Measurements from ENCODE around the gene NOS1AP. TPM values are rescaled to one million over a fixed set of nuclear protein-coding genes. Genes with fewer than 3 reads are reported as not detected.
"Not testable (repeated sequence)": the region's sequence is repeated elsewhere in the genome, so short reads cannot be mapped to it uniquely, and the experiment has no call there.

NOS1AP gene
- total RNA-seq, 1 experiment from 2014 or later = 0.51 TPM

GRCh38 chr1:162324396-162324795, 254.9 kb downstream of the NOS1AP start:
- Histone ChIP-seq H3K9me3 (replicated peaks) (no peaks in the 10 kb centered on the region), H3K36me3 (no peaks in the 10 kb centered on the region), H3K4me3 (no peak overlapping the region), H3K27ac (no peak overlapping the region), H3K27me3 (no peaks in the 10 kb centered on the region), H3K4me1 (peaks cover 9% of the 10 kb centered on the region)
- DNase-seq = peak in 1 of 2 experiments; percentile 59

GRCh38 chr1:162326559-162326958, 257.1 kb downstream of the NOS1AP start:
- H3K27ac ChIP-seq = no peak overlapping the region
- H3K4me3 ChIP-seq = no peak overlapping the region
- no peak for DNase-seq

GRCh38 chr1:162327144-162327787, 257.8 kb downstream of the NOS1AP start:
- no peaks in the 10 kb centered on the region for H3K36me3 ChIP-seq
- H3K4me1 ChIP-seq = peaks cover 9% of the 10 kb centered on the region
- H3K27me3 ChIP-seq = no peaks in the 10 kb centered on the region
- no peak for DNase-seq
- H3K9me3 ChIP-seq (replicated peaks) = no peaks in the 10 kb centered on the region
- H3K4me3 ChIP-seq = no peak overlapping the region
- H3K27ac ChIP-seq = no peak overlapping the region

More at GRCh38 chr1:162326559-162326958, 257.1 kb downstream of the NOS1AP start:
- H3K27me3 ChIP-seq = no peaks in the 10 kb centered on the region
- no peaks in the 10 kb centered on the region for H3K36me3 ChIP-seq
- H3K9me3 ChIP-seq (replicated peaks) = no peaks in the 10 kb centered on the region
- H3K4me1 ChIP-seq = peaks cover 9% of the 10 kb centered on the region

- Histone ChIP-seq H3K36me3 (no peaks in the 10 kb centered on the region), H3K27me3 (no peaks in the 10 kb centered on the region), H3K4me1 (peaks cover 9% of the 10 kb centered on the region), H3K9me3 (replicated peaks) (no peaks in the 10 kb centered on the region), H3K4me3 (no peak overlapping the region), H3K27ac (no peak overlapping the region)
- DNase-seq = no peak
Measured at GRCh38 chr1:162327788-162328165, 258.3 kb downstream of the NOS1AP start.

GRCh38 chr1:162328512-162328911, 259.0 kb downstream of the NOS1AP start:
- Histone ChIP-seq H3K9me3 (replicated peaks) (no peaks in the 10 kb centered on the region), H3K4me3 (no peak overlapping the region), H3K27me3 (no peaks in the 10 kb centered on the region), H3K36me3 (no peaks in the 10 kb centered on the region), H3K27ac (no peak overlapping the region), H3K4me1 (peaks cover 9% of the 10 kb centered on the region)
- DNase-seq = peak in 1 of 2 experiments; percentile 31

- Histone ChIP-seq H3K36me3 (no peaks in the 10 kb centered on the region), H3K27ac (no peak overlapping the region), H3K27me3 (no peaks in the 10 kb centered on the region), H3K4me3 (no peak overlapping the region), H3K4me1 (peaks cover 4% of the 10 kb centered on the region; the same call in 1 of the 2 replicates), H3K9me3 (replicated peaks) (no peaks in the 10 kb centered on the region)
- no peak for DNase-seq
Measured at GRCh38 chr1:162329826-162330225, 260.3 kb downstream of the NOS1AP start.

- DNase-seq = no peak
- H3K4me3 ChIP-seq = no peak overlapping the region
- no peaks in the 10 kb centered on the region for H3K4me1 ChIP-seq
- H3K27me3 ChIP-seq = no peaks in the 10 kb centered on the region
- H3K9me3 ChIP-seq (replicated peaks) = no peaks in the 10 kb centered on the region
- no peaks in the 10 kb centered on the region for H3K36me3 ChIP-seq
- no peak overlapping the region for H3K27ac ChIP-seq
Measured at GRCh38 chr1:162333991-162334390, 264.5 kb downstream of the NOS1AP start.

GRCh38 chr1:162335126-162335525, 265.6 kb downstream of the NOS1AP start:
- no peaks in the 10 kb centered on the region for H3K27me3 ChIP-seq
- H3K4me3 ChIP-seq = no peak overlapping the region
- DNase-seq = no peak
- H3K27ac ChIP-seq = no peak overlapping the region
- H3K9me3 ChIP-seq (replicated peaks) = no peaks in the 10 kb centered on the region
- H3K4me1 ChIP-seq = no peaks in the 10 kb centered on the region
- H3K36me3 ChIP-seq = no peaks in the 10 kb centered on the region

- Histone ChIP-seq H3K4me3 (no peak overlapping the region), H3K4me1 (no peaks in the 10 kb centered on the region), H3K36me3 (no peaks in the 10 kb centered on the region), H3K27ac (no peak overlapping the region), H3K27me3 (no peaks in the 10 kb centered on the region), H3K9me3 (replicated peaks) (no peaks in the 10 kb centered on the region)
- no peak for DNase-seq
Measured at GRCh38 chr1:162336621-162337285, 267.3 kb downstream of the NOS1AP start.

- no peaks in the 10 kb centered on the region for H3K27me3 ChIP-seq
- no peak for DNase-seq
- H3K4me1 ChIP-seq = no peaks in the 10 kb centered on the region
- H3K4me3 ChIP-seq = no peak overlapping the region
- H3K36me3 ChIP-seq = no peaks in the 10 kb centered on the region
- no peak overlapping the region for H3K27ac ChIP-seq
- no peaks in the 10 kb centered on the region for H3K9me3 ChIP-seq (replicated peaks)
Measured at GRCh38 chr1:162342452-162342983, 273.0 kb downstream of the NOS1AP start.

GRCh38 chr1:162343470-162343869, 274.0 kb downstream of the NOS1AP start:
- no peaks in the 10 kb centered on the region for H3K36me3 ChIP-seq
- no peaks in the 10 kb centered on the region for H3K4me1 ChIP-seq
- no peak overlapping the region for H3K4me3 ChIP-seq
- no peak for DNase-seq
- no peaks in the 10 kb centered on the region for H3K27me3 ChIP-seq
- no peak overlapping the region for H3K27ac ChIP-seq
- H3K9me3 ChIP-seq (replicated peaks) = no peaks in the 10 kb centered on the region

- H3K36me3 ChIP-seq = no peaks in the 10 kb centered on the region
- no peaks in the 10 kb centered on the region for H3K27me3 ChIP-seq
- no peaks in the 10 kb centered on the region for H3K9me3 ChIP-seq (replicated peaks)
- no peak overlapping the region for H3K27ac ChIP-seq
- no peak for DNase-seq
- no peak overlapping the region for H3K4me3 ChIP-seq
- H3K4me1 ChIP-seq = no peaks in the 10 kb centered on the region
Measured at GRCh38 chr1:162347281-162347680, 277.8 kb downstream of the NOS1AP start.

GRCh38 chr1:162349635-162350330, 280.3 kb downstream of the NOS1AP start:
- no peak for DNase-seq
- H3K27ac ChIP-seq = no peak overlapping the region

GRCh38 chr1:162351246-162351842, 281.9 kb downstream of the NOS1AP start:
- H3K4me1 ChIP-seq = no peaks in the 10 kb centered on the region
- DNase-seq = no peak
- H3K36me3 ChIP-seq = no peaks in the 10 kb centered on the region
- H3K27ac ChIP-seq = no peak overlapping the region
- no peaks in the 10 kb centered on the region for H3K9me3 ChIP-seq (replicated peaks)
- H3K4me3 ChIP-seq = no peak overlapping the region
- H3K27me3 ChIP-seq = no peaks in the 10 kb centered on the region

More at GRCh38 chr1:162349635-162350330, 280.3 kb downstream of the NOS1AP start:
- H3K36me3 ChIP-seq = no peaks in the 10 kb centered on the region
- H3K4me1 ChIP-seq = no peaks in the 10 kb centered on the region
- no peaks in the 10 kb centered on the region for H3K27me3 ChIP-seq
- no peak overlapping the region for H3K4me3 ChIP-seq
- no peaks in the 10 kb centered on the region for H3K9me3 ChIP-seq (replicated peaks)

- H3K36me3 ChIP-seq; DNase-seq; H3K4me3 ChIP-seq; H3K27ac ChIP-seq; H3K4me1 ChIP-seq; H3K27me3 ChIP-seq; H3K9me3 ChIP-seq (replicated peaks): not testable (repeated sequence)
Measured at GRCh38 chr1:162351874-162352273, 282.4 kb downstream of the NOS1AP start.
